Right lobe of liver (tissue), 4 donors: ENCODE results near the gene NRM.
A peak's percentile ranks its signal among the peaks of the same experiment; 100 is the strongest.

Experiments used
- POLR2A ChIP-seq: fragments of 450-650 bp; IDR thresholded peaks from one replicate; pipeline ENCODE4 v1.6.1; 2017; ENCODE audit warnings: antibody characterized with exemption, mild to moderate bottlenecking
- TF ChIP-seq, protein P1 (sequence below), 4 donors: fragments of 200-600 bp in 3 of 4; fragments of 450-650 bp in 1 of 4; IDR thresholded peaks; one replicate each; pipeline versions ENCODE4 v1.5.1 to v1.8.0; 2016 to 2022; ENCODE audit warnings: antibody characterized with exemption in 4 of 4, mild to moderate bottlenecking in 2 of 4
- donor health status: DM: no; HTN: no; CAD: no.
- donor health status: DM: no; HTN: no; CAD: no.
- donor health status: DM: no; HTN: yes; CAD: no.

DNA sequence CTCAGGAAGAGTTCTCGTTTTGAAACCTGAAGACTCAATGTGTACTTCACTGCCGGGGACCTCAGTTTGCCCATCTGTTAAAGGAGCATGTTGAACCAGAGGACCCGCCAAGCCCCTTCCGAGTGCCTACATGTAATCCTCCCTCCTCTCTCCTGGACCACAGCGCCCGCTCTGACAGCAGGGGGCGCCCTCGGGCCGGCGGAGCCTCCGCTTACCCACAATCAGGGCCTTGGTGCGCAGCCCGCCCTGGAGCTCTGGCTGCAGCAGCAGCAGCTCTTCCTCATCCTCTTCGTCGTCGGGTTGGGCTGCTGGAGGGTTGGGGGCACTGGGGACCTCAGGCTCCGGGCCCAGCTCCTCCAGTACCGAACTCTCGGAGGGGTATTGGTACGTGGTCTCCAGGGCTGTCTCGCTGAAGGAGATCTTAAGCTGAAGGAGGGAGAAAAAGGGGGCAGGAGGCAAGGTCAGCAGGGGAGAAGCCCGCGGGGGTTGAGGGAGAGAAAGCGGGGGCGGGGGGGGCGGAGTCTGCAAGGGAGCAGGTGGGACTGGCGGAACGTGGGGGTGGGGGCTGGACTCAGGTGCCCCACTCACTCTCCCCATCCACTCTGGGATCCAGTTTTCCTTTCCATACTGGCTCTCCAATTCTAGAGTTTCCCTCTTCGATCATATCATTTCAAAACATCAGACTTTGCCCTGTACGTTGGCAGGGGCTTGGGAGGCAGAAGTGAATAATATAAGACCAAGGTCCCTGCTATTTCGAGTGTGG, 11.6 kb downstream of the NRM start:
- TF ChIP-seq, protein P1, sequence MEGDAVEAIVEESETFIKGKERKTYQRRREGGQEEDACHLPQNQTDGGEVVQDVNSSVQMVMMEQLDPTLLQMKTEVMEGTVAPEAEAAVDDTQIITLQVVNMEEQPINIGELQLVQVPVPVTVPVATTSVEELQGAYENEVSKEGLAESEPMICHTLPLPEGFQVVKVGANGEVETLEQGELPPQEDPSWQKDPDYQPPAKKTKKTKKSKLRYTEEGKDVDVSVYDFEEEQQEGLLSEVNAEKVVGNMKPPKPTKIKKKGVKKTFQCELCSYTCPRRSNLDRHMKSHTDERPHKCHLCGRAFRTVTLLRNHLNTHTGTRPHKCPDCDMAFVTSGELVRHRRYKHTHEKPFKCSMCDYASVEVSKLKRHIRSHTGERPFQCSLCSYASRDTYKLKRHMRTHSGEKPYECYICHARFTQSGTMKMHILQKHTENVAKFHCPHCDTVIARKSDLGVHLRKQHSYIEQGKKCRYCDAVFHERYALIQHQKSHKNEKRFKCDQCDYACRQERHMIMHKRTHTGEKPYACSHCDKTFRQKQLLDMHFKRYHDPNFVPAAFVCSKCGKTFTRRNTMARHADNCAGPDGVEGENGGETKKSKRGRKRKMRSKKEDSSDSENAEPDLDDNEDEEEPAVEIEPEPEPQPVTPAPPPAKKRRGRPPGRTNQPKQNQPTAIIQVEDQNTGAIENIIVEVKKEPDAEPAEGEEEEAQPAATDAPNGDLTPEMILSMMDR (IDR thresholded peaks at IDR 0.05) = peak; percentile 95 to 99 (median 97)
- TF ChIP-seq POLR2A = peak; percentile 36
